Mesenchymal stem cell (in vitro differentiated cells and primary cell): ENCODE data around the gene KCNK2.
A peak's percentile ranks its signal among the peaks of the same experiment; 100 is the strongest.

ENCODE experiments used
- DNase-seq: peaks from one replicate; pipeline ENCODE4 v3.0.0-alpha.2; 2013
- H2AFZ ChIP-seq: one replicate; pipeline ENCODE4 v1.6.1; 2013; ENCODE audit warnings: low read depth, mild to moderate bottlenecking, control low read depth, inconsistent platforms, low read length, moderate library complexity
- H2AK5ac ChIP-seq: 2 replicates; pipeline ENCODE4 v1.6.1; 2013; ENCODE audit warnings: low read length, moderate library complexity, mild to moderate bottlenecking, inconsistent platforms; ENCODE audit not compliant: severe bottlenecking
- H2BK120ac ChIP-seq: one replicate; pipeline ENCODE4 v1.6.1; 2013; ENCODE audit warnings: low read depth, mild to moderate bottlenecking, inconsistent platforms, low read length, moderate library complexity
- H2BK12ac ChIP-seq, 2 experiments: one replicate each; pipeline ENCODE4 v1.6.1; 2013; ENCODE audit warnings: inconsistent platforms in 2 of 2, low read length in 2 of 2, mild to moderate bottlenecking in 2 of 2, moderate library complexity in 2 of 2, control low read depth in 1 of 2
- H2BK15ac ChIP-seq: one replicate; pipeline ENCODE4 v1.6.1; 2013; ENCODE audit warnings: mild to moderate bottlenecking, low read depth, inconsistent platforms; ENCODE audit not compliant: poor library complexity, severe bottlenecking
- H2BK5ac ChIP-seq: 2 replicates; pipeline ENCODE4 v1.6.1; 2013; ENCODE audit warnings: low read depth, mild to moderate bottlenecking, low read length, control low read depth, inconsistent platforms; ENCODE audit not compliant: poor library complexity, severe bottlenecking
- H3K14ac ChIP-seq, 2 experiments: one replicate each; pipeline ENCODE4 v1.6.1; 2013; ENCODE audit warnings: inconsistent platforms in 2 of 2, low read length in 2 of 2, control low read depth in 1 of 2, mild to moderate bottlenecking in 1 of 2, moderate library complexity in 1 of 2
- H3K18ac ChIP-seq, 2 experiments: one replicate each; pipeline ENCODE4 v1.6.1; 2013; ENCODE audit warnings: inconsistent platforms in 2 of 2, low read length in 2 of 2, control low read depth in 1 of 2, low read depth in 1 of 2, mild to moderate bottlenecking in 1 of 2
- H3K23ac ChIP-seq, 2 experiments: one replicate each; pipeline ENCODE4 v1.6.1; 2013; ENCODE audit warnings: inconsistent platforms in 2 of 2, low read length in 2 of 2, mild to moderate bottlenecking in 2 of 2, moderate library complexity in 2 of 2, control low read depth in 1 of 2
- H3K27ac ChIP-seq: 2 replicates; pipeline ENCODE4 v1.5.1; 2013; ENCODE audit warnings: mild to moderate bottlenecking, moderate library complexity, low read length, control low read depth, inconsistent platforms; ENCODE audit not compliant: poor library complexity, severe bottlenecking
- H3K27me3 ChIP-seq, 2 experiments: 2 replicates each; pipeline versions ENCODE4 v1.6.1 to v1.7.0; 2013; ENCODE audit warnings: low read length in 2 of 2, mild to moderate bottlenecking in 2 of 2, moderate library complexity in 2 of 2, control low read depth in 1 of 2, inconsistent platforms in 1 of 2; ENCODE audit not compliant: control insufficient read depth in 1 of 2, insufficient read depth in 1 of 2
- H3K36me3 ChIP-seq, 2 experiments: 2 replicates each; pipeline versions ENCODE4 v1.6.1 to v1.7.0; 2013; ENCODE audit warnings: low read length in 2 of 2, control low read depth in 1 of 2, inconsistent platforms in 1 of 2, low read depth in 1 of 2, mild to moderate bottlenecking in 1 of 2; ENCODE audit not compliant: insufficient read depth in 2 of 2, control insufficient read depth in 1 of 2
- H3K4ac ChIP-seq, 2 experiments: one replicate each; pipeline ENCODE4 v1.6.1; 2013; ENCODE audit warnings: inconsistent platforms in 2 of 2, low read length in 2 of 2, mild to moderate bottlenecking in 2 of 2, moderate library complexity in 2 of 2, control low read depth in 1 of 2, low read depth in 1 of 2
- H3K4me1 ChIP-seq: 2 replicates; pipeline ENCODE4 v1.6.1; 2013; ENCODE audit warnings: low read depth, low read length, control low read depth; ENCODE audit not compliant: control insufficient read depth, insufficient read depth
- H3K4me2 ChIP-seq: 2 replicates; pipeline ENCODE4 v1.6.1; 2013; ENCODE audit warnings: low read length, mild to moderate bottlenecking, inconsistent platforms; ENCODE audit not compliant: poor library complexity, severe bottlenecking
- H3K4me3 ChIP-seq, 2 experiments: 2 replicates each; pipeline versions ENCODE4 v1.5.1 to v1.7.0; 2013; ENCODE audit warnings: low read length in 2 of 2, mild to moderate bottlenecking in 2 of 2, control low read depth in 1 of 2, low read depth in 1 of 2; ENCODE audit not compliant: insufficient read depth in 1 of 2
- H3K79me1 ChIP-seq: replicated peaks from 2 replicates; pipeline ENCODE4 v1.6.1; 2013; ENCODE audit warnings: mild to moderate bottlenecking, control low read depth, low read length, inconsistent platforms; ENCODE audit not compliant: poor library complexity, severe bottlenecking
- H3K9ac ChIP-seq: 2 replicates; pipeline ENCODE4 v1.7.0; 2013; ENCODE audit warnings: mild to moderate bottlenecking, low read length, moderate library complexity
- H3K9me3 ChIP-seq: 2 replicates; pipeline ENCODE4 v1.7.0; 2013; ENCODE audit warnings: mild to moderate bottlenecking, low read length; ENCODE audit not compliant: control insufficient read depth
- H4K8ac ChIP-seq: one replicate; pipeline ENCODE4 v1.6.1; 2013; ENCODE audit warnings: inconsistent platforms, mild to moderate bottlenecking, low read length, moderate library complexity
- H4K91ac ChIP-seq: one replicate; pipeline ENCODE4 v1.6.1; 2013; ENCODE audit warnings: mild to moderate bottlenecking, low read length, inconsistent platforms
- WGBS: methylation state at CpG from one replicate; pipeline ENCODE4 v1.1.7; 2013; ENCODE audit warnings: mixed read lengths; 5-methylcytosine and 5-hydroxymethylcytosine counted together

The KCNK2 gene

GRCh38 chr1:215094381-215094780, 11.8 kb downstream of the KCNK2 start:
- no peak overlapping the region for H2AFZ ChIP-seq
- no peaks in the 10 kb centered on the region for H3K9me3 ChIP-seq
- no peak overlapping the region for H3K14ac ChIP-seq
- H4K91ac ChIP-seq = no peak overlapping the region
- no peak overlapping the region for H2AK5ac ChIP-seq
- no peak overlapping the region for H2BK12ac ChIP-seq
- H3K79me1 ChIP-seq = no peaks in the 10 kb centered on the region
- no peak overlapping the region for H2BK15ac ChIP-seq
- 67% methylated on average over 1 of the region's 1 CpG for WGBS
- no peak overlapping the region for H3K23ac ChIP-seq
- no peaks in the 10 kb centered on the region for H3K27me3 ChIP-seq
- no peak overlapping the region for H2BK120ac ChIP-seq
- no peak overlapping the region for H3K4me2 ChIP-seq
- no peak for DNase-seq
- H3K18ac ChIP-seq = no peak overlapping the region
- no peak overlapping the region for H2BK5ac ChIP-seq
- no peak overlapping the region for H4K8ac ChIP-seq
- no peak overlapping the region for H3K4ac ChIP-seq
- H3K9ac ChIP-seq = no peak overlapping the region
- no peaks in the 10 kb centered on the region for H3K4me1 ChIP-seq
- peaks cover 0 to 43% of the 10 kb centered on the region in 2 experiments for H3K36me3 ChIP-seq
- H3K4me3 ChIP-seq = no peak overlapping the region
- no peak overlapping the region for H3K27ac ChIP-seq

GRCh38 chr1:215095524-215095923, 13.0 kb downstream of the KCNK2 start:
- no peaks in the 10 kb centered on the region for H3K27me3 ChIP-seq
- H2AK5ac ChIP-seq = no peak overlapping the region
- H3K4me1 ChIP-seq = no peaks in the 10 kb centered on the region
- no peaks in the 10 kb centered on the region for H3K79me1 ChIP-seq
- H3K18ac ChIP-seq = no peak overlapping the region
- no peak overlapping the region for H2BK120ac ChIP-seq
- H4K8ac ChIP-seq = no peak overlapping the region
- no peaks in the 10 kb centered on the region for H3K9me3 ChIP-seq
- WGBS = 83% methylated on average over 5 of the region's 5 CpGs
- no peak overlapping the region for H3K14ac ChIP-seq
- DNase-seq = no peak
- H2BK15ac ChIP-seq = no peak overlapping the region
- H2BK12ac ChIP-seq = no peak overlapping the region
- no peak overlapping the region for H2AFZ ChIP-seq
- H2BK5ac ChIP-seq = no peak overlapping the region
- H3K36me3 ChIP-seq = peaks cover 0 to 36% of the 10 kb centered on the region in 2 experiments
- no peak overlapping the region for H3K4me3 ChIP-seq
- no peak overlapping the region for H4K91ac ChIP-seq
- H3K9ac ChIP-seq = no peak overlapping the region
- H3K27ac ChIP-seq = no peak overlapping the region
- H3K4ac ChIP-seq = no peak overlapping the region
- no peak overlapping the region for H3K4me2 ChIP-seq
- H3K23ac ChIP-seq = no peak overlapping the region

- H2BK5ac ChIP-seq = no peak overlapping the region
- H4K91ac ChIP-seq = peak overlapping the region; percentile 39
- H2BK15ac ChIP-seq = no peak overlapping the region
- no peak overlapping the region for H2BK120ac ChIP-seq
- H3K4me2 ChIP-seq = no peak overlapping the region
- H4K8ac ChIP-seq = no peak overlapping the region
- no peak overlapping the region for H3K23ac ChIP-seq
- 80% methylated on average over 1 of the region's 3 CpGs for WGBS
- no peaks in the 10 kb centered on the region for H3K79me1 ChIP-seq
- H2AK5ac ChIP-seq = no peak overlapping the region
- no peak overlapping the region for H3K4ac ChIP-seq
- H3K9me3 ChIP-seq = peaks cover 4% of the 10 kb centered on the region
- DNase-seq = no peak
- peak overlapping the region in 1 of 2 experiments; percentile 21 for H3K18ac ChIP-seq
- no peak overlapping the region for H3K27ac ChIP-seq
- H2AFZ ChIP-seq = no peak overlapping the region
- peaks cover 0 to 8% of the 10 kb centered on the region in 2 experiments for H3K36me3 ChIP-seq
- no peaks in the 10 kb centered on the region for H3K4me1 ChIP-seq
- no peak overlapping the region for H3K14ac ChIP-seq
- H3K4me3 ChIP-seq = no peak overlapping the region
- H2BK12ac ChIP-seq = no peak overlapping the region
- no peak overlapping the region for H3K9ac ChIP-seq
- no peaks in the 10 kb centered on the region for H3K27me3 ChIP-seq
Observed at GRCh38 chr1:215101511-215101910, 19.0 kb downstream of the KCNK2 start.

GRCh38 chr1:215104283-215104682, 21.7 kb downstream of the KCNK2 start:
- no peak for DNase-seq
- H3K23ac ChIP-seq = no peak overlapping the region
- no peak overlapping the region for H2BK12ac ChIP-seq
- H3K18ac ChIP-seq = no peak overlapping the region
- H3K9me3 ChIP-seq = peaks cover 21% of the 10 kb centered on the region
- no peaks in the 10 kb centered on the region for H3K4me1 ChIP-seq
- no peak overlapping the region for H2AFZ ChIP-seq
- H3K4ac ChIP-seq = no peak overlapping the region
- H2BK15ac ChIP-seq = no peak overlapping the region
- no peaks in the 10 kb centered on the region for H3K79me1 ChIP-seq
- no peak overlapping the region for H2BK120ac ChIP-seq
- no peak overlapping the region for H3K27ac ChIP-seq
- no peak overlapping the region for H3K4me3 ChIP-seq
- peaks cover 0 to 18% of the 10 kb centered on the region in 2 experiments for H3K36me3 ChIP-seq
- H3K4me2 ChIP-seq = no peak overlapping the region
- H3K9ac ChIP-seq = peak overlapping the region; percentile 23
- no peak overlapping the region for H2AK5ac ChIP-seq
- no peak overlapping the region for H4K8ac ChIP-seq
- H2BK5ac ChIP-seq = no peak overlapping the region
- 69% methylated on average over 3 of the region's 3 CpGs for WGBS
- H4K91ac ChIP-seq = no peak overlapping the region
- no peak overlapping the region for H3K14ac ChIP-seq
- H3K27me3 ChIP-seq = no peaks in the 10 kb centered on the region
